Sigmoid colon (tissue), 7 donors: ENCODE measurements around the gene NQO2. TPM values are rescaled to one million over a fixed set of nuclear protein-coding genes. Genes with fewer than 3 reads are reported as not detected.

ENCODE experiments used
- DNase-seq: peaks from one replicate; pipeline ENCODE4 v3.0.0-alpha.2; 2019
- H3K27ac ChIP-seq, 4 donors: fragments of 200-600 bp; sonication (generic); one replicate each; pipeline ENCODE4 v1.5.1; 2016 to 2019; ENCODE audit warnings: mild to moderate bottlenecking in 1 of 4
- H3K27me3 ChIP-seq, 3 donors: fragments of 200-600 bp; sonication (generic); one replicate each; pipeline ENCODE4 v1.5.1; 2019; ENCODE audit warnings: mild to moderate bottlenecking in 1 of 3
- H3K36me3 ChIP-seq, 4 donors: fragments of 200-600 bp; sonication (generic); one replicate each; pipeline ENCODE4 v1.5.1; 2016 to 2019
- H3K4me1 ChIP-seq, 4 donors: fragments of 200-600 bp; sonication (generic); one replicate each; pipeline ENCODE4 v1.5.1; 2017 to 2019
- H3K4me3 ChIP-seq, 4 donors: fragments of 200-600 bp; sonication (generic); one replicate each; pipeline ENCODE4 v1.5.1; 2017 to 2019; ENCODE audit warnings: mild to moderate bottlenecking in 2 of 4, moderate library complexity in 1 of 4
- H3K9me3 ChIP-seq, 4 donors: fragments of 200-600 bp in 3 of 4; sonication (generic) in 3 of 4; one replicate each; pipeline versions ENCODE4 v1.5.1 to v1.6.1; 2013 to 2019
- CTCF ChIP-seq, 4 experiments: fragments of 450-650 bp in 3 of 4; fragments of 200-600 bp in 1 of 4; IDR thresholded peaks; one replicate each; pipeline ENCODE4 v1.5.1; 2016 to 2019; ENCODE audit warnings: antibody characterized with exemption in 4 of 4, mild to moderate bottlenecking in 3 of 4, moderate library complexity in 2 of 4
- EP300 ChIP-seq, 4 donors: sonication (generic); formaldehyde crosslinking; IDR thresholded peaks; one replicate each; pipeline ENCODE4 v1.6.1; 2017; ENCODE audit warnings: antibody characterized with exemption in 4 of 4
- POLR2A ChIP-seq, 2 donors: fragments of 450-650 bp; IDR thresholded peaks; one replicate each; pipeline ENCODE4 v1.6.1; 2016; ENCODE audit warnings: antibody characterized with exemption in 2 of 2, mild to moderate bottlenecking in 2 of 2, moderate library complexity in 2 of 2
- POLR2AphosphoS5 ChIP-seq, 4 donors: sonication (generic); formaldehyde crosslinking; IDR thresholded peaks; one replicate each; pipeline ENCODE4 v1.6.1; 2017; ENCODE audit warnings: antibody characterized with exemption in 4 of 4
- WGBS, 2 donors: extraction: QIAGEN DNeasy Blood & Tissue Kit; methylation state at CpG; one replicate each; pipeline ENCODE4 v1.1.7; 2013; 5-methylcytosine and 5-hydroxymethylcytosine counted together
- intact Hi-C: fragments of 100-400 bp; cut with DNase I; formaldehyde crosslinking; loops from one replicate; pipeline ENCODE4 v1.15.1; 2023
- polyA plus RNA-seq, 3 donors: library from polyadenylated mRNA; stranded (reverse); fragments of 200-250 nt; gene quantifications; one replicate each; pipeline ENCODE4 v1.2.3, GENCODE V29; 2013
- total RNA-seq, 4 donors: library from RNA; depleted of rRNA; stranded (reverse); fragments of >200 nt; gene quantifications; one replicate each; pipeline ENCODE4 v1.1.0, GENCODE V29; 2016
- donor health status: healthy with polysubstance abuse.
- donor health status: Bipolar disorder and iron deficiency.
- donor health status: healthy.

The NQO2 gene
- total and polyA plus RNA-seq, 7 donors, result 12.5 to 33.2 (median 16.1) TPM

DNA sequence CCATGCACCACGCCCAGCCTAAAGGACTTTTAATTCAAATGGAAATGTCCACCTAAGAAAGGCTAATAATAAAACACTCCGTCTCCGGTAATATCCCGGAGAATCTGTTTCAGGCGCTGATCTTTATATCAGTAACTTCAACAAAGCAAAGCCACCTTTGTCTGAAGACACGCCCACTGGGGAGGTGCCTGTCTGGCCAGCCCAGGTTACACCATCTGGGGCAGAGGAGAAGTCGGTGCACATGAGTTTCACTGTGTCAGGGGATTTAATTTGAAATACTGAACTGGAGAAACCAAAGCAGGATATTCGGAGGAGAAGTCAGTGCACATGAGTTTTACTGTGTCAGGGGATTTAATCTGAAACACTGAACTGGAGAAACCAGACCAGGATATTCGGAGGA, 37.7 kb upstream of the NQO2 start:
- Histone ChIP-seq H3K27ac (peak overlapping the region in 3 of 4 donors; percentile 57 to 64 (median 60)), H3K4me3 (no peak overlapping the region), H3K4me1 (peaks cover 0 to 70% (median 51%) of the 10 kb centered on the region in 4 donors), H3K27me3 (no peaks in the 10 kb centered on the region), H3K36me3 (peaks cover 0 to 7% (median 0%) of the 10 kb centered on the region in 4 donors), H3K9me3 (no peaks in the 10 kb centered on the region)
- intact Hi-C loops, result no loop called here
- WGBS, 2 donors, result 25 to 60% methylated on average over 9 of the region's 9 CpGs
- TF ChIP-seq CTCF (IDR thresholded peaks at IDR 0.05) (no peak), POLR2A (IDR thresholded peaks at IDR 0.05) (no peak), EP300 (IDR thresholded peaks at IDR 0.05) (no peak), POLR2AphosphoS5 (IDR thresholded peaks at IDR 0.05) (no peak)
- DNase-seq, result no peak

DNA sequence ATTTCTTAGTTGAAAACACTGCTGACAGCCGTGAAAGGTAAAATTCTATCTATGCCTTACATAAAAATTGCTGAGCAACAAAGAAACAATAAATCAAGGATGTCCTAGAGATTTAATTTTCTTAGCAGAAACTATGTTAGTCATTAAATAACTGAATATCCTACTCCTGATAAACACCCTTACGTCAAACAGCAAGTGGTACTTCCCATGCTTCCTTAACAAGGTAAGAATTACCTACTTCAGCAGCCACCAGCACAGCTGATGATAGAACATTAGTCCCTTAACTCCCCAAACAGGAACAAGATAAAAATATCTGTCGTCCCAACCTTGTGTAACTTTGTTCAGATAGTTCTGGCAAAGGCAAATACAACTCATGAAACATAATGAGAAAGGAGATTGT, 37.1 kb upstream of the NQO2 start:
- H3K36me3 ChIP-seq, result peaks cover 0 to 7% (median 0%) of the 10 kb centered on the region in 4 donors
- no peaks in the 10 kb centered on the region for H3K9me3 ChIP-seq
- intact Hi-C loops, result no loop called here
- TF ChIP-seq POLR2A (IDR thresholded peaks at IDR 0.05) (no peak), POLR2AphosphoS5 (IDR thresholded peaks at IDR 0.05) (no peak), CTCF (IDR thresholded peaks at IDR 0.05) (no peak), EP300 (IDR thresholded peaks at IDR 0.05) (no peak)
- H3K4me1 ChIP-seq, result peaks cover 0 to 68% (median 46%) of the 10 kb centered on the region in 4 donors
- DNase-seq, result no peak
- no peaks in the 10 kb centered on the region for H3K27me3 ChIP-seq
- 36 to 63% methylated on average over 3 of the region's 3 CpGs for WGBS, 2 donors
- no peak overlapping the region for H3K4me3 ChIP-seq
- peak overlapping the region in 3 of 4 donors; percentile 57 to 64 (median 60) for H3K27ac ChIP-seq

- 88 to 95% methylated on average over 8 of the region's 8 CpGs for WGBS, 2 donors
- H3K4me1 ChIP-seq, result peaks cover 0 to 64% (median 41%) of the 10 kb centered on the region in 4 donors
- intact Hi-C loops, result no loop called here
Measured at GRCh38 chr6:2963756-2964155, 35.9 kb upstream of the NQO2 start.

GRCh38 chr6:2964793-2965505, 34.7 kb upstream of the NQO2 start:
- TF ChIP-seq POLR2AphosphoS5 (IDR thresholded peaks at IDR 0.05), result no peak
- Histone ChIP-seq H3K36me3 (no peaks in the 10 kb centered on the region), H3K27ac (no peak overlapping the region), H3K9me3 (no peaks in the 10 kb centered on the region), H3K27me3 (no peaks in the 10 kb centered on the region), H3K4me1 (peaks cover 0 to 73% (median 45%) of the 10 kb centered on the region in 4 donors), H3K4me3 (no peak overlapping the region)
- intact Hi-C loops, result no loop called here
- WGBS, 2 donors, result 94 to 96% methylated on average over 17 of the region's 17 CpGs
- no peak for DNase-seq

More at GRCh38 chr6:2963756-2964155, 35.9 kb upstream of the NQO2 start:
- no peaks in the 10 kb centered on the region for H3K27me3 ChIP-seq
- peaks cover 0 to 3% (median 0%) of the 10 kb centered on the region in 4 donors for H3K36me3 ChIP-seq
- H3K4me3 ChIP-seq, result no peak overlapping the region
- H3K9me3 ChIP-seq, result no peaks in the 10 kb centered on the region
- no peak for DNase-seq
- H3K27ac ChIP-seq, result no peak overlapping the region
- TF ChIP-seq EP300 (IDR thresholded peaks at IDR 0.05) (no peak), POLR2AphosphoS5 (IDR thresholded peaks at IDR 0.05) (no peak), CTCF (IDR thresholded peaks at IDR 0.05) (no peak), POLR2A (IDR thresholded peaks at IDR 0.05) (no peak)

DNA sequence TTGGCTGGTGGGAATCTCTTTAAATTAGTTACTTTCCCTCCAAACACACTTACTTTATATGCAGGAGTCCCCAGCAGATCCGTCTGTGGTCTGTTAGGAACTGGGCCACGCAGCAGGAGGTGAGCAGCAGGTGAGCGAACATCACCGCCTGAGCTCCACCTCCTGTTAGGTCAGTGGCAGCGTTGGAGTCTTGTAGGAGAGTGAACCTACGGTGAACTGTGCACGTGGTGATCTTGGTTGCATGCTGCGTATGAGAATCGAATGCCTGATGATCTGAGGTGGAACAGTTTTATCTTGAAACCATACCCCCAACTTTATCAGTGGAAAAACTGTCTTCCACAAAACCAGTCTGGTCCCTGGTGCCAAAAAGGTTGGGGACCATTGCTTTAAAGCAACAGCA, 33.3 kb upstream of the NQO2 start:
- intact Hi-C loops, result no loop called here
- WGBS, 2 donors, result 91 to 92% methylated on average over 9 of the region's 9 CpGs
- Histone ChIP-seq H3K9me3 (no peaks in the 10 kb centered on the region), H3K27me3 (no peaks in the 10 kb centered on the region), H3K36me3 (no peaks in the 10 kb centered on the region), H3K27ac (peak overlapping the region in 2 of 4 donors; percentile 20 to 46), H3K4me1 (peaks cover 0 to 64% (median 37%) of the 10 kb centered on the region in 4 donors), H3K4me3 (no peak overlapping the region)
- no peak for TF ChIP-seq POLR2AphosphoS5 (IDR thresholded peaks at IDR 0.05)
- TF ChIP-seq EP300 (IDR thresholded peaks at IDR 0.05), result no peak
- no peak for TF ChIP-seq CTCF (IDR thresholded peaks at IDR 0.05)
- TF ChIP-seq POLR2A (IDR thresholded peaks at IDR 0.05), result no peak
- DNase-seq, result no peak
